Measurements from ENCODE around the gene KIAA0753.

DNA sequence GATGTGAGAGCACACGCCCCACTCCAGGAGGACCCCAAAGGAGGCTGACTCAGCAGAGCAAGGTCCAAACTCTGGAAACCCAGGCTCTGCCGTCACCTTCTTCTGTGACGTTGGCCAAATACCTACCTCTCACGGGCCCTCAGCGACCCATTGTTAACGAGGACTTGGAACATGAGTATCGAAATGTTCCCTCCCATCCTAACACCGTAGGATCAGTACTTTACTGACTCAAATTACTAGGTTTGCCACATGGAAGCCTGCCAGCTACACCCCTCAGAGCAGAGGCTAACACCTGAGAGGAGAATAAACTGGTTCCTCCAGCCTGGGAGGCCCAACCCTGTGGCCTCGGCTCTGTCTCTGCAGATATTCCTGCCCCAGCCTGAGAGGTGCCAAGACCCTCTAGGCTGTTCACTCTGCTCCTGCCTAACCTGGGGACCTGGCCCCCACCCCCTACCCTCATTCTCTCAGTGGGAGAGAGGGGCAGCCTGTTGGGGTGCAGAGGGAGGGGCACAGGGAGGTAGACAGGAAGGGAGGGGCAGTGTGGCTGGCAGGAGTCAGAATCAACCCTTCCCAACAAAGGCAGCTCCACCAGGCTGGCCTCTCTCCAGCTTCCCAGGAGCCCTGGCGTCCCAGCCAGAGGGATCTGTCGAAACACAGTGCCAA lies 88.5 kb downstream of the KIAA0753 start:
- no peak for TF ChIP-seq CTCF (IDR thresholded peaks at IDR 0.05)
- TF ChIP-seq POLR2A (IDR thresholded peaks at IDR 0.05), result no peak
- TF ChIP-seq POLR2AphosphoS5 (IDR thresholded peaks at IDR 0.05), result no peak

All from gastroesophageal sphincter (tissue), 3 donors.